Adrenal gland (tissue), 12 donors: Measurements from ENCODE around the gene SIKE1. TPM values are rescaled to one million over a fixed set of nuclear protein-coding genes. Genes with fewer than 3 reads are reported as not detected.

Experiments
- DNase-seq, 7 donors: peaks; one replicate each; pipeline ENCODE4 v3.0.0-alpha.2; 2019 to 2020
- H3K27ac ChIP-seq, 5 donors: fragments of 200-600 bp; sonication (generic) in 4 of 5; 1 replicate in 3 of 5; 2 replicates in 2 of 5; pipeline versions ENCODE4 v1.5.1 to v1.8.0; 2016 to 2020; ENCODE audit warnings: mild to moderate bottlenecking in 1 of 5
- H3K27me3 ChIP-seq: fragments of 200-600 bp; 2 replicates; pipeline ENCODE4 v1.8.0; 2021
- H3K36me3 ChIP-seq, 2 donors: fragments of 200-600 bp; replicated peaks in 1 of 2; 1 replicate in 1 of 2; 2 replicates in 1 of 2; pipeline versions ENCODE4 v1.5.1 to v1.8.0; 2018 to 2022
- H3K4me1 ChIP-seq, 2 donors: fragments of 200-600 bp; replicated peaks in 1 of 2; 1 replicate in 1 of 2; 2 replicates in 1 of 2; pipeline versions ENCODE4 v1.5.1 to v1.8.0; 2018 to 2021
- H3K4me3 ChIP-seq, 4 donors: fragments of 200-600 bp; sonication (generic) in 3 of 4; one replicate each; pipeline ENCODE4 v1.5.1; 2016 to 2018
- H3K9me3 ChIP-seq, 3 donors: fragments of 200-600 bp; sonication (generic) in 1 of 3; replicated peaks in 1 of 3; 1 replicate in 2 of 3; 2 replicates in 1 of 3; pipeline versions ENCODE4 v1.5.1 to v1.8.0; 2016 to 2021
- CTCF ChIP-seq, 6 experiments: fragments of 450-650 bp in 4 of 6; fragments of 200-600 bp in 2 of 6; sonication (generic) in 1 of 6; IDR thresholded peaks; 1 replicate in 5 of 6; 2 replicates in 1 of 6; pipeline versions ENCODE4 v1.5.1 to v1.8.0; 2016 to 2021; ENCODE audit warnings: antibody characterized with exemption in 6 of 6, mild to moderate bottlenecking in 2 of 6, moderate library complexity in 1 of 6
- POLR2A ChIP-seq, 2 donors: fragments of 450-650 bp; IDR thresholded peaks; one replicate each; pipeline ENCODE4 v1.6.1; 2017; ENCODE audit warnings: antibody characterized with exemption in 2 of 2, mild to moderate bottlenecking in 2 of 2, moderate library complexity in 1 of 2
- WGBS, 4 donors: extraction: QIAGEN DNeasy Blood & Tissue Kit in 2 of 4; methylation state at CpG; one replicate each; pipeline versions ENCODE4 v1.1.5 to v1.1.7; 2013 to 2017; 5-methylcytosine and 5-hydroxymethylcytosine counted together
- intact Hi-C, 2 donors: fragments of 100-400 bp; cut with DNase I; formaldehyde crosslinking; loops; one replicate each; pipeline versions ENCODE4 v1.14.1 to v1.15.0; 2022 to 2023
- polyA plus RNA-seq, 3 donors: library from polyadenylated mRNA; stranded (reverse); fragments of 200-250 nt in 2 of 3; fragments of 350-450 nt in 1 of 3; fragmentation: Illumina TruSeq in 1 of 3; extraction: RNeasy Lipid Tissue Mini Kit (QIAGEN cat#74804) in 1 of 3; gene quantifications; one replicate each; pipeline ENCODE4 v1.2.3, GENCODE V29; 2013 to 2014
- total RNA-seq, 9 donors: library from RNA; depleted of rRNA in 4 of 9; stranded (reverse); fragments of >200 nt in 4 of 9; fragments of 120-200 nt in 1 of 9; fragmentation: NEBNext Ultra II Directional in 1 of 9; extraction: Animal tissue kit (Norgen Biotek cat#: 25700) in 1 of 9; gene quantifications; one replicate each; pipeline versions ENCODE4 v1.1.0 to v1.2.4, GENCODE V29; 2013 to 2023
- donor health status: healthy with polysubstance abuse.
- donor health status: Bipolar disorder and iron deficiency.
- donor health status: DM: yes; HTN: yes; CAD: no.
- donor health status: DM: no; HTN: no; CAD: no.
- donor health status: DM: no; HTN: no; CAD: no.
- donor health status: DM: yes; HTN: yes; CAD: no.

Gene SIKE1
- total and polyA plus RNA-seq, 12 donors, result 9.9 to 91.2 (median 33.0) TPM

- DNase-seq, result no peak
- no peak overlapping the region for H3K27ac ChIP-seq
- no peaks in the 10 kb centered on the region for H3K27me3 ChIP-seq
- no peak overlapping the region for H3K4me3 ChIP-seq
- no peak for TF ChIP-seq CTCF (IDR thresholded peaks at IDR 0.05)
- H3K9me3 ChIP-seq, result no peaks in the 10 kb centered on the region
- WGBS, 4 donors, result 79 to 83% (median 82%) methylated on average over 5 of the region's 5 CpGs
- peaks cover 40 to 71% of the 10 kb centered on the region in 2 donors for H3K4me1 ChIP-seq
- H3K36me3 ChIP-seq, result peaks cover 0 to 19% of the 10 kb centered on the region in 2 donors
- intact Hi-C loops, result no loop called here
These were observed 30.6 kb downstream of the SIKE1 start for GRCh38 chr1:114749835-114750234.

DNA sequence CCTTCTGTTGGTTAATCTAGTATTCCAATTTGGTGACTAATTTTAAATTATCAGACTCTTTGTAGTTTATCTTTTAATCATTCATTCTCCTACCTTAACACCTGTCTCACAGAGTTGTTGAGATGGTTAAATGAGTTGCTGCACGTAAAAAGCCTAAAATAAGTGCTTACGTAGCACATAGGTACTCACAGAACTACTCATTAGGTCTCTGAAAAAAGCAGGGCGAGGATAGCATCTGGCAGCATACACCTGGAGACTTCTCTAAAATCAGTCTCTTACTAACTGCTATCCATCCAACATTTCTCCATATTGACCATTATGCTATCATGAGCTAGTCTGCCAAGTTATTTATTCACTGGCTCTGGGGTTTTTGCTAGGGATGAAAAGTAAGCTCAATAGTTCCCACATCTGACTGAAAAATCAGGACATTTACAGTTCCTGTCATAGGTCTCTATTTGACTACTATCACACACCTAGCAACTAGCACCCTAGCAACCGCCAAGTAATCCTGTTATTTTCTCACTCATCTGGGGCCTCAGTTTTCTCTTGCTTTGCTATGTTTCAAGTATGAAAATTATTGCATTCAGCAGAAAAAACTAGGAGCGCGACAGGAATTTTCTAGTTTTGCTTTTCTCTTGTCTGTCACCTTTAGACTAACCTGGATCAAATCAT lies 33.9 kb downstream of the SIKE1 start:
- TF ChIP-seq CTCF (IDR thresholded peaks at IDR 0.05) (no peak), POLR2A (IDR thresholded peaks at IDR 0.05) (no peak)
- no peak overlapping the region for H3K4me3 ChIP-seq
- no peaks in the 10 kb centered on the region for H3K9me3 ChIP-seq
- intact Hi-C loops, result no loop called here
- no peaks in the 10 kb centered on the region for H3K27me3 ChIP-seq
- H3K36me3 ChIP-seq, result peaks cover 0 to 19% of the 10 kb centered on the region in 2 donors
- DNase-seq, result no peak
- H3K4me1 ChIP-seq, result peaks cover 12 to 44% of the 10 kb centered on the region in 2 donors
- no peak overlapping the region for H3K27ac ChIP-seq
- WGBS, 4 donors, result 78 to 90% (median 84%) methylated on average over 6 of the region's 6 CpGs

- peaks cover 5 to 33% of the 10 kb centered on the region in 2 donors for H3K4me1 ChIP-seq
- no peak overlapping the region for H3K27ac ChIP-seq
- no peaks in the 10 kb centered on the region for H3K27me3 ChIP-seq
- no peaks in the 10 kb centered on the region for H3K9me3 ChIP-seq
- no peak for TF ChIP-seq POLR2A (IDR thresholded peaks at IDR 0.05)
- TF ChIP-seq CTCF (IDR thresholded peaks at IDR 0.05), result no peak
- intact Hi-C loops, result no loop called here
- no peak overlapping the region for H3K4me3 ChIP-seq
- no peak for DNase-seq
- 79 to 84% (median 80%) methylated on average over 2 of the region's 2 CpGs for WGBS, 4 donors
- H3K36me3 ChIP-seq, result peaks cover 0 to 19% of the 10 kb centered on the region in 2 donors
These were observed 35.2 kb downstream of the SIKE1 start for GRCh38 chr1:114745291-114745690.

GRCh38 chr1:114741963-114742746 lies 38.3 kb downstream of the SIKE1 start:
- H3K27ac ChIP-seq, result no peak overlapping the region
- no peak overlapping the region for H3K4me3 ChIP-seq
- peaks cover 1 to 14% of the 10 kb centered on the region in 2 donors for H3K4me1 ChIP-seq
- no peaks in the 10 kb centered on the region for H3K9me3 ChIP-seq
- H3K36me3 ChIP-seq, result peaks cover 0 to 22% of the 10 kb centered on the region in 2 donors
- intact Hi-C loops, result no loop called here
- no peak for DNase-seq
- WGBS, 4 donors, result 94 to 98% (median 97%) methylated on average over 11 of the region's 11 CpGs
- H3K27me3 ChIP-seq, result no peaks in the 10 kb centered on the region
- no peak for TF ChIP-seq CTCF (IDR thresholded peaks at IDR 0.05)
- no peak for TF ChIP-seq POLR2A (IDR thresholded peaks at IDR 0.05)
